GM18861 (cell line): ENCODE results near the gene GOLGA6L7.
"Not testable (repeated sequence)": the region's sequence is repeated elsewhere in the genome, so short reads cannot be mapped to it uniquely, and the experiment has no call there.

ENCODE experiments used
- ATAC-seq: cut with Tn5 transposase; IDR thresholded peaks from one replicate; pipeline ENCODE4 v1.9.1; 2021; ENCODE audit not compliant: unreplicated experiment

GOLGA6L7 gene

GRCh38 chr15:28884151-28884940 lies 35.9 kb upstream of the GOLGA6L7 start:
- no peak for ATAC-seq

GRCh38 chr15:28881600-28881999 lies 33.2 kb upstream of the GOLGA6L7 start:
- ATAC-seq: no peak

- ATAC-seq: no peak
These were observed 32.7 kb upstream of the GOLGA6L7 start for GRCh38 chr15:28881170-28881569.

GRCh38 chr15:28880680-28881079 lies 32.2 kb upstream of the GOLGA6L7 start:
- no peak for ATAC-seq

- no peak for ATAC-seq
These were observed 31.1 kb upstream of the GOLGA6L7 start for GRCh38 chr15:28879551-28879950.

GRCh38 chr15:28878209-28878608 lies 29.8 kb upstream of the GOLGA6L7 start:
- no peak for ATAC-seq

- ATAC-seq: no peak
These were observed 28.4 kb upstream of the GOLGA6L7 start for GRCh38 chr15:28876845-28877185.

GRCh38 chr15:28876131-28876844 lies 27.8 kb upstream of the GOLGA6L7 start:
- ATAC-seq: no peak

- no peak for ATAC-seq
These were observed 27.1 kb upstream of the GOLGA6L7 start for GRCh38 chr15:28875461-28876000.

- no peak for ATAC-seq
These were observed 25.2 kb upstream of the GOLGA6L7 start for GRCh38 chr15:28873585-28874190.

GRCh38 chr15:28873006-28873405 lies 24.6 kb upstream of the GOLGA6L7 start:
- no peak for ATAC-seq

- no peak for ATAC-seq
These were observed 22.7 kb upstream of the GOLGA6L7 start for GRCh38 chr15:28871168-28871567.

GRCh38 chr15:28868744-28869345 lies 20.4 kb upstream of the GOLGA6L7 start:
- ATAC-seq: no peak

- ATAC-seq: not testable (repeated sequence)
These were observed 13.3 kb upstream of the GOLGA6L7 start for GRCh38 chr15:28861589-28862293.

- no peak for ATAC-seq
These were observed 12.6 kb upstream of the GOLGA6L7 start for GRCh38 chr15:28861031-28861534.

- ATAC-seq: not testable (repeated sequence)
These were observed 6.1 kb upstream of the GOLGA6L7 start for GRCh38 chr15:28854578-28854977.

- ATAC-seq: not testable (repeated sequence)
These were observed 5.2 kb upstream of the GOLGA6L7 start for GRCh38 chr15:28853654-28854053.

GRCh38 chr15:28849766-28850165 lies 1.3 kb upstream of the GOLGA6L7 start:
- ATAC-seq: not testable (repeated sequence)

- not testable (repeated sequence) for ATAC-seq
These were observed 827 bp upstream of the GOLGA6L7 start for GRCh38 chr15:28849271-28849670.

- ATAC-seq: not testable (repeated sequence)
These were observed 485 bp downstream of the GOLGA6L7 start for GRCh38 chr15:28847959-28848358.
